Measurements from ENCODE around the gene BBS7.

GRCh38 chr4:121789455-121789854 lies 80.8 kb downstream of the BBS7 start:
- no peak for TF ChIP-seq ZNF143 (CRISPR knock-in tag; IDR thresholded peaks at IDR 0.05)
- TF ChIP-seq SREBF2 (CRISPR knock-in tag; IDR thresholded peaks at IDR 0.05): no peak
- no peak for TF ChIP-seq TFE3 (CRISPR knock-in tag; IDR thresholded peaks at IDR 0.05)
- no peak for TF ChIP-seq SP1 (CRISPR knock-in tag; IDR thresholded peaks at IDR 0.05)
- TF ChIP-seq ZNF24 (IDR thresholded peaks at IDR 0.05): no peak
- no peak for TF ChIP-seq RFX5 (IDR thresholded peaks at IDR 0.05; ENCODE audit: low read depth, low read length)
- TF ChIP-seq ZNF384 (IDR thresholded peaks at IDR 0.05; ENCODE audit: low read depth, low read length): no peak
- TF ChIP-seq TARDBP (IDR thresholded peaks at IDR 0.05): no peak
- TF ChIP-seq, protein P1, sequence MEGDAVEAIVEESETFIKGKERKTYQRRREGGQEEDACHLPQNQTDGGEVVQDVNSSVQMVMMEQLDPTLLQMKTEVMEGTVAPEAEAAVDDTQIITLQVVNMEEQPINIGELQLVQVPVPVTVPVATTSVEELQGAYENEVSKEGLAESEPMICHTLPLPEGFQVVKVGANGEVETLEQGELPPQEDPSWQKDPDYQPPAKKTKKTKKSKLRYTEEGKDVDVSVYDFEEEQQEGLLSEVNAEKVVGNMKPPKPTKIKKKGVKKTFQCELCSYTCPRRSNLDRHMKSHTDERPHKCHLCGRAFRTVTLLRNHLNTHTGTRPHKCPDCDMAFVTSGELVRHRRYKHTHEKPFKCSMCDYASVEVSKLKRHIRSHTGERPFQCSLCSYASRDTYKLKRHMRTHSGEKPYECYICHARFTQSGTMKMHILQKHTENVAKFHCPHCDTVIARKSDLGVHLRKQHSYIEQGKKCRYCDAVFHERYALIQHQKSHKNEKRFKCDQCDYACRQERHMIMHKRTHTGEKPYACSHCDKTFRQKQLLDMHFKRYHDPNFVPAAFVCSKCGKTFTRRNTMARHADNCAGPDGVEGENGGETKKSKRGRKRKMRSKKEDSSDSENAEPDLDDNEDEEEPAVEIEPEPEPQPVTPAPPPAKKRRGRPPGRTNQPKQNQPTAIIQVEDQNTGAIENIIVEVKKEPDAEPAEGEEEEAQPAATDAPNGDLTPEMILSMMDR (IDR thresholded peaks at IDR 0.05 in 2 of 3, conservative IDR thresholded peaks at IDR 0.05 in 1 of 3; ENCODE audit: insufficient read depth in 2 of 3, low read depth in 1 of 3, low read length in 3 of 3): no peak
- no peak for TF ChIP-seq PTBP1 (IDR thresholded peaks at IDR 0.05; ENCODE audit: low read depth, low read length)
- no peak for TF ChIP-seq JUND (IDR thresholded peaks at IDR 0.05; ENCODE audit: borderline replicate concordance, low read depth, low read length)
- TF ChIP-seq JUND (tag; IDR thresholded peaks at IDR 0.05; ENCODE audit: borderline replicate concordance, low read depth, low read length): no peak
- no peak for TF ChIP-seq SMAD1 (IDR thresholded peaks at IDR 0.05; ENCODE audit: low read depth, low read length, partially characterized antibody)
